ENCODE measurements around the gene SFSWAP.

DNA sequence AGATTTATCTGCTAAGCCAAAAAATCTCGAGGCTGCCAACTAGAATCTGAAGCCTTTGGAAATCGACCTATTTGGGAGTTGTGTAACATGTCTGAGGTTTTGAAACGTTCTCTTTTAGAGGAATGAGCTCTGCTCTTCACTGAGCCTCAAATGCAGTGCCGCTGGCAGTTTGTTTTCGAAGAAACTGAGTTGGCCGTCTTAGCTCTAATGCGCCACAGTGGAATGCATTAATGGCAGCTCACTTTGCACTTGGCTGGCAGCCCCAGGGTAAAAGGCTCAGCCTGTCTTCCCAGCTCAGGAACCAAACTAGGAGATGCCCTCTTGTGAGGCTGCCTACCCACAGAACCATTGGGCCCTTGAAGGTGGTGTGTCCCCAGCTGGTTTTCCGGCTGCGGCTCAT, 53.8 kb downstream of the SFSWAP start:
- TF ChIP-seq, protein P1, sequence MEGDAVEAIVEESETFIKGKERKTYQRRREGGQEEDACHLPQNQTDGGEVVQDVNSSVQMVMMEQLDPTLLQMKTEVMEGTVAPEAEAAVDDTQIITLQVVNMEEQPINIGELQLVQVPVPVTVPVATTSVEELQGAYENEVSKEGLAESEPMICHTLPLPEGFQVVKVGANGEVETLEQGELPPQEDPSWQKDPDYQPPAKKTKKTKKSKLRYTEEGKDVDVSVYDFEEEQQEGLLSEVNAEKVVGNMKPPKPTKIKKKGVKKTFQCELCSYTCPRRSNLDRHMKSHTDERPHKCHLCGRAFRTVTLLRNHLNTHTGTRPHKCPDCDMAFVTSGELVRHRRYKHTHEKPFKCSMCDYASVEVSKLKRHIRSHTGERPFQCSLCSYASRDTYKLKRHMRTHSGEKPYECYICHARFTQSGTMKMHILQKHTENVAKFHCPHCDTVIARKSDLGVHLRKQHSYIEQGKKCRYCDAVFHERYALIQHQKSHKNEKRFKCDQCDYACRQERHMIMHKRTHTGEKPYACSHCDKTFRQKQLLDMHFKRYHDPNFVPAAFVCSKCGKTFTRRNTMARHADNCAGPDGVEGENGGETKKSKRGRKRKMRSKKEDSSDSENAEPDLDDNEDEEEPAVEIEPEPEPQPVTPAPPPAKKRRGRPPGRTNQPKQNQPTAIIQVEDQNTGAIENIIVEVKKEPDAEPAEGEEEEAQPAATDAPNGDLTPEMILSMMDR (IDR thresholded peaks at IDR 0.05): no peak
- no peak for TF ChIP-seq POLR2AphosphoS5 (IDR thresholded peaks at IDR 0.05; ENCODE audit: insufficient read depth in 1 of 2, low read depth in 1 of 2)
